K562 (cell line): ENCODE data around the gene ATF4. TPM values are rescaled to one million over a fixed set of nuclear protein-coding genes. Genes with fewer than 3 reads are reported as not detected.

ENCODE experiments used
- GABPB1 ChIP-seq: sonication (generic); formaldehyde crosslinking; IDR thresholded peaks from 2 replicates; pipeline ENCODE4 v1.8.0; 2022; ENCODE audit warnings: mild to moderate bottlenecking, missing genetic modification reagents
- ILF3 ChIP-seq: fragments of 450-650 bp; IDR thresholded peaks from 2 replicates; pipeline ENCODE4 v1.6.1; 2018; ENCODE audit warnings: antibody characterized with exemption, mild to moderate bottlenecking, moderate library complexity, borderline replicate concordance
- IRF9 ChIP-seq: fragments of 450-650 bp; IDR thresholded peaks from 2 replicates; pipeline ENCODE4 v1.6.1; 2016; ENCODE audit warnings: missing biosample characterization, missing genetic modification characterization
- JUND ChIP-seq, 2 experiments: IDR thresholded peaks; 2 replicates in 1 of 2; 3 replicates in 1 of 2; pipeline ENCODE4 v1.6.1; 2011; ENCODE audit warnings: borderline replicate concordance in 2 of 2, low read depth in 2 of 2, low read length in 2 of 2, improper control_type of control experiment in 1 of 2, missing biosample characterization in 1 of 2, missing genetic modification characterization in 1 of 2, missing genetic modification reagents in 1 of 2
- MECOM ChIP-seq: fragments of 250-450 bp; sonication (Bioruptor Pico); IDR thresholded peaks from 2 replicates; pipeline ENCODE4 v1.8.0; 2022; ENCODE audit warnings: inconsistent platforms
- MNT ChIP-seq, 2 experiments: fragments of 450-650 bp; conservative IDR thresholded peaks; 2 replicates each; pipeline ENCODE4 v1.6.1; 2017; ENCODE audit warnings: mild to moderate bottlenecking in 2 of 2, moderate library complexity in 2 of 2
- NFATC3 ChIP-seq: fragments of 450-650 bp; IDR thresholded peaks from 2 replicates; pipeline ENCODE4 v1.6.1; 2017; ENCODE audit warnings: mild to moderate bottlenecking
- NKRF ChIP-seq: fragments of 450-650 bp; IDR thresholded peaks from 2 replicates; pipeline ENCODE4 v1.6.1; 2016; ENCODE audit warnings: borderline replicate concordance
- SIRT6 ChIP-seq: IDR thresholded peaks from one replicate; pipeline ENCODE4 v1.6.1; 2012; ENCODE audit warnings: low read depth, mild to moderate bottlenecking, control low read depth, inconsistent platforms, low read length, moderate library complexity
- SUPT5H ChIP-seq: fragments of 450-650 bp; IDR thresholded peaks from 2 replicates; pipeline ENCODE4 v1.6.1; 2016
- TEAD4 ChIP-seq, 2 experiments: sonication (generic) in 1 of 2; formaldehyde crosslinking in 1 of 2; IDR thresholded peaks; 2 replicates each; pipeline versions ENCODE4 v1.6.1 to v1.8.0; 2012 to 2022; ENCODE audit warnings: borderline replicate concordance in 1 of 2, inconsistent platforms in 1 of 2, low read length in 1 of 2, mild to moderate bottlenecking in 1 of 2, missing genetic modification reagents in 1 of 2
- THAP7 ChIP-seq: fragments of 250-450 bp; sonication (Bioruptor Pico); IDR thresholded peaks from 2 replicates; pipeline ENCODE4 v1.5.0; 2021
- ZFX ChIP-seq: sonication (generic); formaldehyde crosslinking; IDR thresholded peaks from 2 replicates; pipeline ENCODE4 v1.8.0; 2022; ENCODE audit warnings: mild to moderate bottlenecking, missing genetic modification reagents, moderate library complexity
- ZNF174 ChIP-seq: fragments of 250-450 bp; sonication (Bioruptor Pico); IDR thresholded peaks from 2 replicates; pipeline ENCODE4 v1.4.0; 2020; ENCODE audit warnings: mild to moderate bottlenecking
- ZNF232 ChIP-seq: sonication (generic); formaldehyde crosslinking; IDR thresholded peaks from 2 replicates; pipeline ENCODE4 v1.8.0; 2022; ENCODE audit warnings: mild to moderate bottlenecking, missing genetic modification reagents
- polyA plus RNA-seq, 8 experiments: library from polyadenylated mRNA; depleted of rRNA in 4 of 8; stranded (reverse) in 5 of 8; unstranded in 3 of 8; fragments of >200 nt; fragmentation: Nextera tagmentation in 2 of 8; fragmentation: Illumina TruSeq in 1 of 8; extraction: Ambion mirVana in 2 of 8; extraction: Trizol in 1 of 8; gene quantifications; 2 replicates each; pipeline versions ENCODE4 v1.2.1 to v1.2.3, GENCODE V29; 2011 to 2014; ENCODE audit warnings: inconsistent platforms in 1 of 8, missing spikeins in 1 of 8
- total RNA-seq, 7 experiments: library from RNA; depleted of rRNA in 6 of 7; stranded (reverse); fragments of >200 nt in 6 of 7; fragmentation: Illumina TruSeq in 2 of 7; extraction: Trizol in 2 of 7; gene quantifications; 2 replicates each; pipeline versions ENCODE4 v1.2.1 to v1.2.3, GENCODE V29; 2011 to 2021; ENCODE audit warnings: low replicate concordance in 1 of 7
- TF ChIP-seq, protein P1 (sequence below), 2 experiments: fragments of 150-350 bp in 1 of 2; IDR thresholded peaks; 2 replicates each; pipeline ENCODE4 v1.6.1; 2012 to 2016; ENCODE audit warnings: low read depth in 2 of 2, low read length in 2 of 2, mild to moderate bottlenecking in 1 of 2, moderate library complexity in 1 of 2
- TF ChIP-seq, protein P2 (sequence below), 2 experiments: fragments of 450-650 bp in 1 of 2; sonication (generic) in 1 of 2; formaldehyde crosslinking; conservative IDR thresholded peaks; 2 replicates each; pipeline versions ENCODE4 v1.4.0 to v1.8.1; 2020 to 2022; ENCODE audit warnings: mild to moderate bottlenecking in 1 of 2, missing genetic modification reagents in 1 of 2

ATF4 gene
- total and polyA plus RNA-seq, 9 of the 15 experiments (the other 6 are each of a cell fraction or from before 2014, with no cell fraction given), result 93.1 to 723 (median 355) TPM

- no peak for TF ChIP-seq THAP7 (CRISPR knock-in tag)
- no peak for TF ChIP-seq NFATC3
- peak; percentile 51 for TF ChIP-seq SUPT5H
- no peak for TF ChIP-seq SIRT6
- no peak for TF ChIP-seq TEAD4 (IDR thresholded peaks at IDR 0.05; ENCODE audit: low read length)
- TF ChIP-seq TEAD4 (CRISPR knock-in tag; IDR thresholded peaks at IDR 0.05; ENCODE audit: borderline replicate concordance), result no peak
- TF ChIP-seq ILF3, result no peak
- TF ChIP-seq JUND (IDR thresholded peaks at IDR 0.05; ENCODE audit: borderline replicate concordance, low read depth, low read length), result 0 out of 2 replicates have a peak, but pooled peaks have one; percentile 12
- TF ChIP-seq JUND (tag; IDR thresholded peaks at IDR 0.05; ENCODE audit: borderline replicate concordance, low read depth, low read length), result no peak
- TF ChIP-seq, protein P1, sequence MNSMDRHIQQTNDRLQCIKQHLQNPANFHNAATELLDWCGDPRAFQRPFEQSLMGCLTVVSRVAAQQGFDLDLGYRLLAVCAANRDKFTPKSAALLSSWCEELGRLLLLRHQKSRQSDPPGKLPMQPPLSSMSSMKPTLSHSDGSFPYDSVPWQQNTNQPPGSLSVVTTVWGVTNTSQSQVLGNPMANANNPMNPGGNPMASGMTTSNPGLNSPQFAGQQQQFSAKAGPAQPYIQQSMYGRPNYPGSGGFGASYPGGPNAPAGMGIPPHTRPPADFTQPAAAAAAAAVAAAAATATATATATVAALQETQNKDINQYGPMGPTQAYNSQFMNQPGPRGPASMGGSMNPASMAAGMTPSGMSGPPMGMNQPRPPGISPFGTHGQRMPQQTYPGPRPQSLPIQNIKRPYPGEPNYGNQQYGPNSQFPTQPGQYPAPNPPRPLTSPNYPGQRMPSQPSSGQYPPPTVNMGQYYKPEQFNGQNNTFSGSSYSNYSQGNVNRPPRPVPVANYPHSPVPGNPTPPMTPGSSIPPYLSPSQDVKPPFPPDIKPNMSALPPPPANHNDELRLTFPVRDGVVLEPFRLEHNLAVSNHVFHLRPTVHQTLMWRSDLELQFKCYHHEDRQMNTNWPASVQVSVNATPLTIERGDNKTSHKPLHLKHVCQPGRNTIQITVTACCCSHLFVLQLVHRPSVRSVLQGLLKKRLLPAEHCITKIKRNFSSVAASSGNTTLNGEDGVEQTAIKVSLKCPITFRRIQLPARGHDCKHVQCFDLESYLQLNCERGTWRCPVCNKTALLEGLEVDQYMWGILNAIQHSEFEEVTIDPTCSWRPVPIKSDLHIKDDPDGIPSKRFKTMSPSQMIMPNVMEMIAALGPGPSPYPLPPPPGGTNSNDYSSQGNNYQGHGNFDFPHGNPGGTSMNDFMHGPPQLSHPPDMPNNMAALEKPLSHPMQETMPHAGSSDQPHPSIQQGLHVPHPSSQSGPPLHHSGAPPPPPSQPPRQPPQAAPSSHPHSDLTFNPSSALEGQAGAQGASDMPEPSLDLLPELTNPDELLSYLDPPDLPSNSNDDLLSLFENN (IDR thresholded peaks at IDR 0.05; ENCODE audit: low read depth in 2 of 2, low read length in 2 of 2), result peak in 1 of 2 experiments; percentile 35; a peak in 2 of 4 replicates
- TF ChIP-seq MNT (conservative IDR thresholded peaks at IDR 0.05), result no peak; a peak in 1 of 4 replicates
- no peak for TF ChIP-seq ZNF174 (CRISPR knock-in tag)
- no peak for TF ChIP-seq MECOM (CRISPR knock-in tag)
- TF ChIP-seq, protein P2, sequence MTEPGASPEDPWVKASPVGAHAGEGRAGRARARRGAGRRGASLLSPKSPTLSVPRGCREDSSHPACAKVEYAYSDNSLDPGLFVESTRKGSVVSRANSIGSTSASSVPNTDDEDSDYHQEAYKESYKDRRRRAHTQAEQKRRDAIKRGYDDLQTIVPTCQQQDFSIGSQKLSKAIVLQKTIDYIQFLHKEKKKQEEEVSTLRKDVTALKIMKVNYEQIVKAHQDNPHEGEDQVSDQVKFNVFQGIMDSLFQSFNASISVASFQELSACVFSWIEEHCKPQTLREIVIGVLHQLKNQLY (CRISPR knock-in tag; conservative IDR thresholded peaks at IDR 0.05), result no peak
- no peak for TF ChIP-seq GABPB1
- TF ChIP-seq ZFX (CRISPR knock-in tag), result peak; percentile 85
- TF ChIP-seq ZNF232 (CRISPR knock-in tag), result no peak
- no peak; the same call in 1 of the 2 replicates for TF ChIP-seq NKRF
- TF ChIP-seq IRF9 (tag), result no peak
Observed at GRCh38 chr22:39519681-39520225, 609 bp upstream of the ATF4 start (continued).
